NCI-H526 treated with DMSO at 0.1 percent for 48 hours (cell line): Measurements from ENCODE around the gene ANKS3.
"Not testable (repeated sequence)": the region's sequence is repeated elsewhere in the genome, so short reads cannot be mapped to it uniquely, and the experiment has no call there.

Experiments used
- DNase-seq: peaks from one replicate; lab custom pipeline; 2025; lab: John Stamatoyannopoulos, UW

The ANKS3 gene

GRCh38 chr16:4667203-4667963 lies 66.7 kb downstream of the ANKS3 start:
- no peak for DNase-seq

GRCh38 chr16:4666537-4667202 lies 67.4 kb downstream of the ANKS3 start:
- DNase-seq, result no peak

- no peak for DNase-seq
Measured at GRCh38 chr16:4664538-4665418, 69.3 kb downstream of the ANKS3 start.

- no peak for DNase-seq
Measured at GRCh38 chr16:4663777-4664465, 70.2 kb downstream of the ANKS3 start.

- no peak for DNase-seq
Measured at GRCh38 chr16:4663465-4663776, 70.7 kb downstream of the ANKS3 start.

- DNase-seq, result no peak
Measured at GRCh38 chr16:4661661-4662060, 72.4 kb downstream of the ANKS3 start.

GRCh38 chr16:4660454-4661007 lies 73.5 kb downstream of the ANKS3 start:
- no peak for DNase-seq

GRCh38 chr16:4659363-4660353 lies 74.4 kb downstream of the ANKS3 start:
- no peak for DNase-seq

- no peak for DNase-seq
Measured at GRCh38 chr16:4656695-4657686, 77.1 kb downstream of the ANKS3 start.

- no peak for DNase-seq
Measured at GRCh38 chr16:4656221-4656620, 77.8 kb downstream of the ANKS3 start.

GRCh38 chr16:4655801-4656200 lies 78.3 kb downstream of the ANKS3 start:
- no peak for DNase-seq

- no peak for DNase-seq
Measured at GRCh38 chr16:4654964-4655590, 79.0 kb downstream of the ANKS3 start.

- no peak for DNase-seq
Measured at GRCh38 chr16:4654011-4654963, 79.8 kb downstream of the ANKS3 start.

- no peak for DNase-seq
Measured at GRCh38 chr16:4652561-4652960, 81.5 kb downstream of the ANKS3 start.

GRCh38 chr16:4651827-4652226 lies 82.2 kb downstream of the ANKS3 start:
- no peak for DNase-seq

GRCh38 chr16:4650443-4651074 lies 83.5 kb downstream of the ANKS3 start:
- DNase-seq, result not testable (repeated sequence)

GRCh38 chr16:4649744-4650442 lies 84.2 kb downstream of the ANKS3 start:
- no peak for DNase-seq
